ENCODE results near the gene AKAP8L. TPM values are rescaled to one million over a fixed set of nuclear protein-coding genes. Genes with fewer than 3 reads are reported as not detected.

AKAP8L gene
- total and polyA plus RNA-seq, 12 donors: 45.2 to 140 (median 63.1) TPM

DNA sequence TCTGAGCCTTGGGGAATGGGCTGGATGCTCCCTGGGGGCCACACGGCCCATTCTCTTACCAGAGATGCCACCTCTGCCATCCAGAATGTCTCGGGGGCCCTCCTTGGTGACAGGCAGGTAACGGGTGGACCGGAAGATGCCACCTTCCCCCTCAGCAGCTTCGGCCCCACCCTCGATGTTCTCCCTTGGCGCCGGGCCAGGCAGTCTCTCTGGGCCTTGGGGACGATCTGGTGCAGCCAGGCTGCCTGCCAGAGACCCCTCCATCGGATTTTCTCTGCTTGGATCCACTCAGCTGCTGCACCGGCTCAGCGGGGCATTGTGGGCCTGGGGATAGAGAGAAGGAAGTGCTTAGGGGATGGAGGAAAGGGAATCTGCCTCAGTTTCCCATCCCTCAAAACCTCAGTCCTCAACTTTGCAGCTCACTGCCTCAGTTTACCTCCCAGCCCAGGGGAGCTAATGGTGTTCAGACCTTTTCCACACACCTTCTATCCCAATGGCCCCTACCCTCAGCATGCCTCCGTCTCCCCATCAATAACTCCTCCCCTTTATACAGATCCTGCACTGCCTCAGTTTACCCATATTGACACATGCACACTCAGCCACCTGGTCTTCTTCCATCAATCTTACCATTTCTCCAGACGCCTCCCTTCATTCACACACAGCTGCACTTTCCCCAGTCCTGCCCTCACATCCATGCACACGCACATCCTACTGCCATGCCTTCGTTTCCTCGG, 29.4 kb upstream of the AKAP8L start:
- H3K27me3 ChIP-seq: no peaks in the 10 kb centered on the region
- no peak for DNase-seq
- peaks cover 13 to 54% (median 37%) of the 10 kb centered on the region in 9 donors for H3K4me1 ChIP-seq
- H3K9me3 ChIP-seq: no peaks in the 10 kb centered on the region
- intact Hi-C loops (cut with DNase I): loop anchor here in 1 of 10 donors (5.0 kb wide), 1 partner anchor 71 kb away; the partner anchor contains the start of gene AKAP8
- TF ChIP-seq, protein P1, sequence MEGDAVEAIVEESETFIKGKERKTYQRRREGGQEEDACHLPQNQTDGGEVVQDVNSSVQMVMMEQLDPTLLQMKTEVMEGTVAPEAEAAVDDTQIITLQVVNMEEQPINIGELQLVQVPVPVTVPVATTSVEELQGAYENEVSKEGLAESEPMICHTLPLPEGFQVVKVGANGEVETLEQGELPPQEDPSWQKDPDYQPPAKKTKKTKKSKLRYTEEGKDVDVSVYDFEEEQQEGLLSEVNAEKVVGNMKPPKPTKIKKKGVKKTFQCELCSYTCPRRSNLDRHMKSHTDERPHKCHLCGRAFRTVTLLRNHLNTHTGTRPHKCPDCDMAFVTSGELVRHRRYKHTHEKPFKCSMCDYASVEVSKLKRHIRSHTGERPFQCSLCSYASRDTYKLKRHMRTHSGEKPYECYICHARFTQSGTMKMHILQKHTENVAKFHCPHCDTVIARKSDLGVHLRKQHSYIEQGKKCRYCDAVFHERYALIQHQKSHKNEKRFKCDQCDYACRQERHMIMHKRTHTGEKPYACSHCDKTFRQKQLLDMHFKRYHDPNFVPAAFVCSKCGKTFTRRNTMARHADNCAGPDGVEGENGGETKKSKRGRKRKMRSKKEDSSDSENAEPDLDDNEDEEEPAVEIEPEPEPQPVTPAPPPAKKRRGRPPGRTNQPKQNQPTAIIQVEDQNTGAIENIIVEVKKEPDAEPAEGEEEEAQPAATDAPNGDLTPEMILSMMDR (IDR thresholded peaks at IDR 0.05): no peak
- H3K36me3 ChIP-seq: peaks cover 0 to 14% (median 0%) of the 10 kb centered on the region in 9 donors
- 51 to 53% methylated on average over 17 of the region's 17 CpGs for WGBS, 2 donors
- H3K4me3 ChIP-seq: peak overlapping the region in 1 of 10 donors; percentile 97
- ATAC-seq: no peak
- H3K27ac ChIP-seq: peak overlapping the region in 4 of 10 donors; percentile 78 to 93 (median 89)

DNA sequence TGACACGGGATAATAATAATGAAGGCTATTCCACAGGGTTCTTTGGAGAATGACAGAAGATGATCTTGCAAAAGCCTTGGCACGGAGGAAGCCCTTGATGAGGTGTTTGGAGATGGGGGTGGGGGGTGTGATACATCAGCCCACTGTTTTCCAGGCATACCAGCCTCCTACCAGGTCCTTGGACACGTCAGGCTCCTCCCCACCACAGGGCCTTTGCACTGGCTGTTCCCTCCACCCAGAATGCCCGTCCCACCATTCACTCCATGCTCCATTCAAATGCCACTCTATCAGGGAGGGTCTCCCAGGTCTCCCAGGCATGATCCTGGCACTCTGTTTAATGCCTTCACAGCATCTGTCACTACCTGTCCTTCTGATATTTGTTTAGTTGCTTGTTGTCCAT, 28.3 kb upstream of the AKAP8L start:
- intact Hi-C loops (cut with DNase I): loop anchor here in 1 of 10 donors (5.0 kb wide), 1 partner anchor 70 kb away; the partner anchor contains the start of gene AKAP8

DNA sequence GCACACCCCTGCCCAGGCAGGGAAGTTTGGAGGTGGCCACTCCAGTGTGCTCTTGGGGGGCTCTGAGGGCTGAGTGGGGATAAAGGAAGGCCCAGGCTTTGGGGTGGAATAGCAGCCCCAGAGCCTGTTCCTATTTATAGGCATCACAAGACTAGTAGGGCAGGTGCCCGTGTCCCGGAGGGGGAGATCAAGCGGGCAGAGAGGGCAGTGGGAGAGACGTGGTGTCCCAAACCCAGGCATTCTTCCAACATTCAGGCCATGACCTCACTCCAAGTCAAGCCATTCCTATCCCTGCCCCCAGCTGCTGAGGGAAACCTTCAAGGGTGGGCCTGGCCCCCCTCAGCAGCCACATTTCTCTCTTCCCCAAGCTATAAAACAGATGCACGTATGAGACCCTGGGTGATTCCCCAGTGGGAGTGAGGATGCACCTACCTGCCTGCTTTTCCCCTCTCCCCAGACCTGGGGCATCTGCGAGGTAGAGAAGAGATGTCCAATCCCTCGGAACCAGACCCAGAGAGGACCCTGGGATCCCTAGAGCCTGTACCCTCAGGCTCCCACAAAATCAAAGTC, 27.1 kb upstream of the AKAP8L start:
- WGBS, 2 donors: 46 to 50% methylated on average over 7 of the region's 7 CpGs
- H3K36me3 ChIP-seq: peaks cover 0 to 14% (median 0%) of the 10 kb centered on the region in 9 donors
- peak; percentile 43 to 88 (median 74) for ATAC-seq
- H3K9me3 ChIP-seq: no peaks in the 10 kb centered on the region
- H3K27me3 ChIP-seq: no peaks in the 10 kb centered on the region
- intact Hi-C loops (cut with DNase I): loop anchor here in 1 of 10 donors (5.0 kb wide), 1 partner anchor 69 kb away; the partner anchor contains the start of gene AKAP8
- peak; percentile 59 to 80 for DNase-seq
- H3K4me1 ChIP-seq: peaks cover 10 to 47% (median 30%) of the 10 kb centered on the region in 9 donors
- TF ChIP-seq, protein P1 (IDR thresholded peaks at IDR 0.05): no peak
- H3K27ac ChIP-seq: peak overlapping the region; percentile 56 to 93 (median 87)
- H3K4me3 ChIP-seq: no peak overlapping the region

More for the DNA sequence above, 28.3 kb upstream of the AKAP8L start:
- H3K4me3 ChIP-seq: no peak overlapping the region
- H3K27ac ChIP-seq: no peak overlapping the region
- H3K9me3 ChIP-seq: no peaks in the 10 kb centered on the region
- 86 to 88% methylated on average over 4 of the region's 4 CpGs for WGBS, 2 donors
- ATAC-seq (no peak), DNase-seq (no peak)
- peaks cover 0 to 14% (median 0%) of the 10 kb centered on the region in 9 donors for H3K36me3 ChIP-seq
- TF ChIP-seq, protein P1 (IDR thresholded peaks at IDR 0.05): no peak
- H3K27me3 ChIP-seq: no peaks in the 10 kb centered on the region
- H3K4me1 ChIP-seq: peaks cover 10 to 47% (median 30%) of the 10 kb centered on the region in 9 donors

DNA sequence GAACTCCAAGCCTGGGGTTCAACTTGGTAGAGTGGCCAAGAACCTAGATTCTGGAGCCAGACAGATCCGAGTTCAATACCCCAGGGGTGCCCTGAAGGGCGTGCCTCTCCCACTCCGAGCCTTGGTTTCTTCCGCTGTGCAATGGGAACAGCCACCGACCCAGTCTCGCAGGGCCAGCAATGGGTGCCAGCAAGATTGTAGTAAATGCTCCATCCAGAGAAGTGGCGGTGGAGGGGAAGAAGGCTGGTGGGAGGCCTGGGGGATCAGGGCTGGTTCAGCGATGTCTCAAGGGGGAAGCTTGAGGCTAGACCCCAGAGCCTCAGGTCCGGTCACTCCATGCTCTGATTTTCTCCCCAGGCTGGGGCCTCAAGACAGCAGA, 26.4 kb upstream of the AKAP8L start:
- Histone ChIP-seq H3K4me1 (peaks cover 10 to 47% (median 30%) of the 10 kb centered on the region in 9 donors), H3K27me3 (no peaks in the 10 kb centered on the region), H3K36me3 (peaks cover 0 to 14% (median 0%) of the 10 kb centered on the region in 9 donors), H3K27ac (peak overlapping the region; percentile 56 to 93 (median 87)), H3K4me3 (no peak overlapping the region), H3K9me3 (no peaks in the 10 kb centered on the region)
- ATAC-seq: peak in 1 of 8 donors; percentile 0
- intact Hi-C loops (cut with DNase I): loop anchor here in 1 of 10 donors (5.0 kb wide), 1 partner anchor 68 kb away; the partner anchor contains the start of gene AKAP8
- TF ChIP-seq, protein P1 (IDR thresholded peaks at IDR 0.05): no peak
- WGBS, 2 donors: 88 to 90% methylated on average over 9 of the region's 9 CpGs
- DNase-seq: no peak

All from heart right ventricle (tissue), 16 donors.